Stimulated activated CD8-positive, alpha-beta memory T cell treated with anti-CD3 and anti-CD28 coated beads, Interleukin-4, amount 100 ng/mL, for 1 hour (primary cell): ENCODE results near the gene CSRNP3.
"Not testable (repeated sequence)": the region's sequence is repeated elsewhere in the genome, so short reads cannot be mapped to it uniquely, and the experiment has no call there.

Experiments
- DNase-seq, 2 donors: peaks; one replicate each; pipeline ENCODE4 v3.0.0-alpha.2; 2020; ENCODE audit warnings: low read depth in 2 of 2, low spot score in 1 of 2

CSRNP3 gene

DNA sequence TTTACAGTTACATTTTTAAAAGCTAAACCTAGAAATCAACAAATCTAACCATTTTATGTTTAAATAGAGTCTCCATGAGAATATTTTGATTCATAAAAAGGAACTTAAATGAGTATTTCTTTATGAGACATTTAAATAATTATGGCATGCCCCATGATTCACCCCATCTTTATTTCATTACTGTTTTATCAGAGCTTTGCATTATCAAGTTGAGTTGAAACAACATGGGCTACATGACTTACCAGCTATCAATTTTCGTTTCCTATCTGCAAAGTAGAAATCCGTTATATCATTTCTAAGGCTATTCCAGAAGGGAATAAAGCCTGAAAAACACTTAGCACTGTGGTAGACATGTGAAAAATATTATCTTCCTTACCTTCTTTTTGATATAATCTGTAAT is 163.1 kb downstream of the CSRNP3 start:
- DNase-seq = no peak

- DNase-seq = no peak
Measured at GRCh38 chr2:165633431-165633830, 163.9 kb downstream of the CSRNP3 start.

DNA sequence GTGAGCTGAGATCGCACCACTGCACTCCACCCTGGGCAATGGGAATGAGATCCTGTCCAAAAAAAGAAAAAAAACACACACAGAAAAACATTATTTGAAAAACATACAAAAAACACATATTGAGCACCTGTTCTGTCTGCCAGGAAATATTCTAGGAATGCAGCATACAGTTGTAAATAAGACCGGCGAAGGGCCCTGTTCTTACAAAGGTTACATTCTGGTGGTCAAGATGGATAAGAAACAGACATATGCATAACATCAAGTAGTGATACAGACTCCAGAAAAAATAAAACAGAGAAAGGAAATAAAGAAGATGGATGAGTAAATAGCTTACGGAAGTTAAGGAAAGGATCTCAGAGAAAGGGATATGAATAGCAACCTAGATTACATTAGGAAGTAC is 164.8 kb downstream of the CSRNP3 start:
- DNase-seq = no peak

GRCh38 chr2:165634855-165635254 is 165.4 kb downstream of the CSRNP3 start:
- no peak for DNase-seq

DNA sequence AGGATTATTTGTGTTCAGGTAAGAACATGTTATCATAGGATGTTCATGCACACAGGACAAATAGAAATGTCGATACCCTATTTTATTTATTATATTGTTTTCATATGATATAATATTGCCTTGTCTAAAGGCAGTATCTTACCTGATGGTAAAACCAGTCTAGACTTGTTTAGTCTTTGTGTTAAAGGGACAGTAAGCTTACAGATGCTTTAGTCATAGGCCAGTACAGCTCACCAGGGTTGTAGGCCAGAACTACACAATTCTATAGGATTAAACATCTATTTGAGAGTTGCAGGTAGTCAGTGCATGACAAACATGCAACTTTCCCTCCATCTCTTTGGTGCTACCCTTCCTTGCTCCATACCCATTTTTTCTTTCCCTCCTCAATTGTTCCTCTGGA is 166.0 kb downstream of the CSRNP3 start:
- no peak for DNase-seq

DNA sequence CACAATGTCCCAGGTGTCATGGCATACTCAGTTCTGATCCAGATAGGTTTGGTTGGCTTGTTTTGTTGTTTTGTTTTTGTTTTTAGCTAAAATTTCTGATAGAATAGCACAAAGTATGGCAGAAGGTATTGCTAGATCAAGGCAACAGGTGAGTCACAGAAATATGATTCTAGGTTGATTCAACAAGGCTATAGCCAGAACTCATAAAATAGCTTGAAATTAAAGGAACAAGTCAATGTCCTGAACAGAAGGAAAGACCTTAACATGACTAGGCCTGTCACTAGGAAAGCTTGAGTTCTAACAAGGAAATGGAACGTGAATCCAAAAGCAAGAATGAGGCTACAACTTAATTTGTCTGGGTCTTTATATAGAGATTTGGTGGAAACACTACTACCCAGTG is 167.5 kb downstream of the CSRNP3 start:
- no peak for DNase-seq

- no peak for DNase-seq
Measured at GRCh38 chr2:165637396-165637795, 167.9 kb downstream of the CSRNP3 start.

DNA sequence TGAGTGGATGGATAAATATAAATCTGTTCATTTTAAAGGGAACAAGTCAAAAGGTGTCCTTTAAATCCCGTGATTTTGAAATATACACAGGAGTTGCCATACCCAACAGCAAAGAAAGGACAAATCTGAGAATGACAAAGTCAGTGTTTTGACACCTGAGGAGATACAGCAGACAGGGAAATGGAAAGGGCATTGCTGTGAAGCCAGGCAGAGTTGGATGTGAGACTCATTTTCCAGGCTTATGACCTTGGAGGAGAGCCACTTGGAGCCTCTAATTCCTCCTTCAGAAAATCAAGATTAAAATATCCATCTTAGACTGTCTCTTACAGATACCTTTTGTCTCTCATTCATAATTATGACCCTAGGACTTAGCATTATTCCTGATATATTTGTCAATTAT is 170.0 kb downstream of the CSRNP3 start:
- no peak for DNase-seq

GRCh38 chr2:165640247-165640929 is 170.9 kb downstream of the CSRNP3 start:
- DNase-seq = no peak

- no peak for DNase-seq
Measured at GRCh38 chr2:165645930-165646831, 176.7 kb downstream of the CSRNP3 start.

GRCh38 chr2:165647409-165647808 is 177.9 kb downstream of the CSRNP3 start:
- no peak for DNase-seq

GRCh38 chr2:165648801-165649200 is 179.3 kb downstream of the CSRNP3 start:
- no peak for DNase-seq

GRCh38 chr2:165651233-165651632 is 181.7 kb downstream of the CSRNP3 start:
- DNase-seq = no peak

- no peak for DNase-seq
Measured at GRCh38 chr2:165655661-165656060, 186.2 kb downstream of the CSRNP3 start.

GRCh38 chr2:165660361-165660760 is 190.9 kb downstream of the CSRNP3 start:
- no peak for DNase-seq

DNA sequence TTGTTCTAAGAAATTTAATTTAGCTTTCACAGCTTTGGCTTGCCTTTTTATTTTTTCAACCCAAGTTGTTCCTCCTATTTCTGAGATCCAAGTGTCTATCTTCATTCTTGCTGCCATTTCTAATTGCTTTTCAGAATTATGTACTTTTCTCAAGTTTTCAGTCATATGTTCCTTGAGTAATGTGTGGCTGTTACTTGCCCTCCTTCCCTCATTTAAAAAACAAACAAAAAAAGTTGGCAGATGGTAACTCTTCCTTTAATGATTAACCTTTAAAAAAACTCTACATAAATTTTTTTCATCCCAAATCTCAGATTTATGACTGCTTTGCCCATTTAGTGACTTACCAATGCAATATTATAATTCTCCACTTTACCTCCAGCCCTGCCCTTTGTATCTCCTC is 193.2 kb downstream of the CSRNP3 start:
- no peak for DNase-seq

DNA sequence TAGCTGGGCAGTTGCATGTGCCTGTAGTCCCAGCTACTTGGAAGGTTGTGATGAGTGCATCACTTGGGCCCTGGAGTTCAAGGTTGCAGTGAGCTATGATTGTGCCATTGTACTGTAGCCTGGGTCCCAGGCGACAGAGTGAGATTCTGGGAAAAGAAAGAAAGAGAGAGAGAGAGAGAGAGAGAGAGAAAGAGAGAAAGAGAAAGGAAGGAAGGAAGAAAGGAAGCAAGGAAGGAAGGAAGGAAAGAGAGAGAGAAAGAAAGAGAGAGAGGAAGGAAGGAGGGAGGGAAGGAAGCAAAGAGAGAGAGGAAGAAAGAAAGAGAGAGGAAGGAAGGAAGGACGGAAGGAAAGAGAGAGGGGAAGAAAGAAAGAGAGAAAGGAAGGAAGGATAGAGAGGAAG is 196.1 kb downstream of the CSRNP3 start:
- DNase-seq = no peak

- DNase-seq = not testable (repeated sequence)
Measured at GRCh38 chr2:165666073-165666472, 196.6 kb downstream of the CSRNP3 start.

- no peak for DNase-seq
Measured at GRCh38 chr2:165666605-165667004, 197.1 kb downstream of the CSRNP3 start.

GRCh38 chr2:165667375-165667774 is 197.9 kb downstream of the CSRNP3 start:
- no peak for DNase-seq

GRCh38 chr2:165674780-165675179 is 205.3 kb downstream of the CSRNP3 start:
- no peak for DNase-seq

DNA sequence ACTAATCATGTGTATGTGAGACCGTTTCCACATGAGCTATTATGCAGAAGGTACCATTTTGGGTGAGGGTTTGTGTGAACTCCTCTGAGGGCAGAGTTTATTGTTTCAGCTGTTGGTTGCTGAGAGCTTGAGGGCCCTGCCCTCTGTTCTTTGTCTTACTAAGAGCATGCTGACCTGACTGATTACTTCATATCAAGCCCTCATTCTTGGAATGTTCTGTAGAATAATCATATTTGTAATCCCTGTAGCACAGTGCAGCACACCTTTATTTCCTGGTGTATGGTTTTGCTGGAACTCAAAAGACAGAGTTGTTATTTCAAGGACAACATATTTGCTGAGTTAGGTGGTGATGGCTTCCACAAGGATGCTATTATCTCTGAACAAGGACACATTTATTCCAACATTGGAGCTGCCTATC is 206.1 kb downstream of the CSRNP3 start:
- DNase-seq = no peak
